HG02588 (cell line): ENCODE results near the gene SLC35F4.
"Not testable (repeated sequence)": the region's sequence is repeated elsewhere in the genome, so short reads cannot be mapped to it uniquely, and the experiment has no call there.

Experiments
- ATAC-seq: cut with Tn5 transposase; IDR thresholded peaks from one replicate; pipeline ENCODE4 v1.9.1; 2021; ENCODE audit warnings: mild to moderate bottlenecking, moderate library complexity; ENCODE audit not compliant: unreplicated experiment

The SLC35F4 gene

GRCh38 chr14:57865403-57866198 is at the start of gene SLC35F4:
Gene SLC35F4, minus strand, starts transcription at chr14:57866092.
- no peak for ATAC-seq

GRCh38 chr14:57909626-57910025 is 43.7 kb upstream of the SLC35F4 start:
- ATAC-seq: no peak

- no peak for ATAC-seq
Measured at GRCh38 chr14:57903954-57904353, 38.1 kb upstream of the SLC35F4 start.

DNA sequence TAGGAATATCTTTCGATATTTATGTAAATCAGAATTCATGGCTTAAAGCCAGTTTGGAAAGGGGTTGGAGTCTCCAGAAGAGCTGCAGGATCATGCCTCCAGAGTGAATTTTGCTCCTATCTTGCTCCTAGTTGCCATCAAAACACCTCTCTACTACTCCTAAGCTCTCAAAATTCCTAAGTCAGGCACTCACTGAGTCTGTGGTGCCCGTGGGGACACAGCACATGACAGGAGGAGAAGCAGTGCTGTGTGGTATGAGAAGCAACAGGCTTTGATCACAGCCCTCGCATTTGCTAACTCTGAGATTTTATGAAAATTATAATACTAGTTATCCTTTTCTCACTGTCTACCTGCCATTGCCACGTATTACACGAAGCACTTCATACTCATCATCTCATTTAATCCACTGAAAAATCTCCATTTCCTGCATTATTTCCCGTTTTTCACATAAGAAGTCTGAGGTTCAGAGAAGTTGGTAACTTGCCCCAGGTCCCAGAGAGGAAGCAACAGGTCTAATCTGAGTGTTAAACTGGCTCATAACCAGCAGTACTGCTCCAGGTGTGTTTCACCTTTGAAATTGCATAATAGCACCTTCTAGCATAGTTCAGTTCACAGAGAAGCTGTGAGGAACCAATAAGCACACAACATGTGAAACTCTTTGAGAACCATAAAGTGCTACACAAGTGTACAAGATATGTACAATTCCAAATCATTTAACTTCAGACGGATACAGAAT is 33.1 kb upstream of the SLC35F4 start:
- ATAC-seq: no peak

DNA sequence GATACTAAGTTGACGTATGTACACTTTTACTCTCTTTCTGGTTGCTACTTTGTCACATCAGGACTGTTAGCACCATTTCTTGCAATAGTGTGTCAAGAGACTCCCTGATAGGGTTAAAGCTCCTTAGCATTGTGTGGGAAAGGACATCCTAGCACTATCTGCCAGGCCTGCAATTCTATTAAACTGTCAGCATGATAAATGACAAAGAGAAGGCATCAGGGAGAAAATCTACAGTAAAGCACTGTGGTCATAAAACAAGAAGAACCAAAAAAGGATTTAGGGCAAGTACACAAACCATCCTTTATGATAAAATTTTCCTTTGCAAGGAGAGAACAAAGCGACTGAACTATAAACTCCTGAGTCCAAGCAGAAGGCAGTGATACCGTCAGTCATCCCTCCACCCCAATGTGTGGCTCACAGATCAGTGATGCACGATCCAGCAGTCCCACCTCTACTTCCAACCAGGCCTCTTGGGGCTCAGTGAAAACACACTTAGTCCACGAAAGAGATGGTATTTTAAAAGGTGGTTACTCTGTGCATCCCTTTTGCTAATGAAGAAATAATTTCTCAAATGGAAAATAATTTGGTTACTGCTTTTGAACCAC is 31.4 kb upstream of the SLC35F4 start:
- ATAC-seq: no peak

DNA sequence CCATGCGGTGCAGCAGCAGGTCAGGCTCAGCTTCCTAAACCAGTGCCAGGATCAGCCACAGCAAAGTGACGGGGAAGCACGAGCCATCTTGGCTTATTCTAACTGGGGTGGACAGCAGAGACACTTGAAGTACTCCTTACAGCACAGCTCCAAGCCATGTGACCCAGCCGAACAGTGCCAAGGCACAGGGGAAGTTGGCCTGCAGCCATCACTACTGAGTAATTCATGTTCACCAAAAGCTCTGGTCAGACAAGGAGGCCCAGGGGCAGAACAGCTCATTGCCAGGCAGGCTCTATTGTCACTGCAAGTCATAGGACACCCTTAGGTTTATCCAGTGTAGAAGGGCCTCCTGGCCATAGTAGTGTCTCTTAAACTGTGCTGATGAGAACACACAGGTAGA is 23.4 kb upstream of the SLC35F4 start:
- ATAC-seq: no peak

DNA sequence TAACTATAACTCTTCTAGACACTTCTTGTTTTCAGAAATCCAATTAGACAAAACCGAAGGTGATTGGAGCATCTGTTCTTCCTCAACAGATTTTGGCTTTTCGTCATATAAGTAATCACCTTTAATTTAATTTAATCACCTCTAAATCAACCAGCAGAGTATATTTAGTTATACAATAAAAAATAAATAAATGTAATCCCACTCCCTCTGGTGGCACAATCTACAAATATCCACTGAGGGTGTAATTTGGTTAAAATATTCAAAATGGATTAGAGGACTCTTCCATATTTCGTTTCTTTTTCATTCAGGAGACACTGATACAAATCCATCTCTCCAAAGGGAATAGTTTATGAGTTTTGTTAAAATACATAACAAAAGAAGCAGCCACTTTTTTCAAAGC is 18.3 kb upstream of the SLC35F4 start:
- ATAC-seq: no peak

DNA sequence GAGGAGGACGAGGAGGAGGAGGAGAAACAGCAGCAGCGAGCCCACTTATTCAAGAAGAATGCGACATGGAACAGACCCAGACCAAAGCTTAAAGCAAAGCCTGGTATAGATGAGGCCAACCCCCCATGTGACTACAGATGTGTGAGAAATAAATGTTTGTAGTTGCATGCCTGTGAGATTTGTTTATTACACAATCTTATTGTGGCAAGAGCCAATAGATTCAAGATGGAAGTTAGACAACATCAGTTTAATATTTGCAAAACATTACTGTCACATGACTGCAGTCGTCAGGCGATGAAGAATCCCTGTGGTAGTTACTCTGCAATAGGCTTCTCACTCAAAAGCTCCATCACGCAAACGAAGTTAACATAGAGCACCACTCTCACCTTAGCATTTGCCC is 17.2 kb upstream of the SLC35F4 start:
- ATAC-seq: no peak

DNA sequence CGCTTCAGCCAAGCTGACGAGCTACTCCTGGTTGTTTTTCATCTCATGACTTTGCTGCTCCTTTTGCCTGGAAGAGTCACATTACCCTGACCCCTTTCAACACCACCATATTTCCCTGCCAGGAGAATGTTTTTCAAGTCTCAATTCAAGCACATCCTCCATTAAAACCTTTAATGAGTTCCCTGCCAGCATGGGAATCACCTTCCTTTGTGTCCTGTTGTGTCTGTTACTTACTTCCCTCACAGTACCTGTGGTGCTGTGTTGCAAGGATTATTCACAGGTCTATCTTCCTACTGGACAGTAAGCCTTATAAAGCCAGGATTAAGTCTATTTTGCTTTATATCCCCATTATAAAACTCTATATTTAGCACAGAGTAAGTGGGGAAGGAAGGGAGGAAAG is 13.6 kb upstream of the SLC35F4 start:
- no peak for ATAC-seq

- ATAC-seq: no peak
Measured at GRCh38 chr14:57875985-57876384, 10.1 kb upstream of the SLC35F4 start.

DNA sequence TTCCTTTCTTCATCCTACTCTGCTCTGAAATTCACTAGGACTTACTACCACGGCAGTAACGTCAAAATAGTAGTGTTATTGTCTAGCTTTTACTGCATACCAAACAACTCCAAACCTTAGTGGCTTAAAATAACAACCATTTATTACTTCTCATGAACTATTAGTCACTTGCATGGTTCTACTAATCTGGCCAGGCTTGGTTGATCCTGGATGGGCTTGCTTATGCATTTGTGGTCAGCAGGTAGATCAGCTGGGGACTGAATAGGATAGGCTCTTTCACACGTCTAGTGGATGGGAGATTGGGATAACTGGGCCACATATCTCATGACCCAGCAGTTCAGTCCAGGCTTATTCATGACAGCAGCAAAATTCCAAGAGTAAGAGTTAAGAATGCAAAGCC is 9.4 kb upstream of the SLC35F4 start:
- no peak for ATAC-seq

- ATAC-seq: no peak
Measured at GRCh38 chr14:57871459-57872080, 5.7 kb upstream of the SLC35F4 start.

DNA sequence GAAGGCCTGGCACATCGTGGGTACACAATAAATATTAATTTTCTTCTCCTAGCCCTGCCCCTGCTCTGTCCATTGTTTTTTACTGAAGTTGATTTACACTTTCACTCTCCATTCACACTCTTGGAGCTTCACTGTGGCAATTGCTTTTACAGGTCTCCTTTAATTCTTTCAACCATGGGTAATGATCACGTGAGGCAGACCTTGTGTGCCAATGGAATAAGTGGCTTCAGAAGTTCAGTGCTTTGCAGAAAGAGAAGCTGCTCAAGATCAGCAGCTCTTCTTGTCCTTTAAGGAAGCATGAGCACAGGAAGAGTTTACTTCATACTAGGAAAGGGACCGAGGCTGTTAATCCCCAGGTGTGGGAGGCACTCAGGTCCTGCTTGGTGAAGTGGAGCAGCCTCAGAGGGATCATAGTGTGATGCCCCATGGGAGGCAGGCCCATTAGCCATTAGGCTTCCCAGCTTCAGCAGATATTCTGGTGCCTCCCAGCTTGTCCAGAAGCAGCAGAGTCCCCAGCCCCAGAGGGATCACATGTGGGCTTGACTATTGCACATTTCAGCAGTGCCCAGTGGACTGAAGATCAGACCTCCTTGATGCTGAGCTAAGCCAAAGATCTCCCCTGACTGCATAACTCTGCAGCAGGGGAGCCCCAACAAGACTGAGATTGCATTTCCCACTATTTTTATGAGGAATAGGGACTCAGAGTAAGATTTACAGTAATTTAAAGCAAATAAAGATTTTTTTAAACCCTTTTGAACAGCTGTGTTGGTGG is 5.0 kb upstream of the SLC35F4 start:
- ATAC-seq: no peak

GRCh38 chr14:57869617-57870016 is 3.7 kb upstream of the SLC35F4 start:
- no peak for ATAC-seq

- ATAC-seq: no peak
Measured at GRCh38 chr14:57866199-57866705, 360 bp upstream of the SLC35F4 start.

DNA sequence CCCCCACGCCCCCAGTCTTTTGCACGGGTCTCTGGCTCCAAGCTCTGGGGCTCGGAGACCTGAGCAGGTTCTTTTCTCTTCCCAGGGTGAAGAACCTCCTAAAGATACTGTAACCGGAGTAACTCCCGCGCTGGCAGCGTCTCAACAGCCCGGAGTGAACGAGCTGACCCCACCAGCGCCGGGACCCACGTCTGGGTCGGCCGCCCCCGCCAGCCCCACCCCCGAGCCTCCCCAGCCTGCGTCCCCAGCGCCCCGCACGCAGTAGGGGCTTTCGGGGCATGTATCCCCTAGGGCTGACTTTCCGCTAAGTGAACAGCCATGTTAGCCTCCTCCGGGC is 858 bp downstream of the SLC35F4 start:
- ATAC-seq: no peak

DNA sequence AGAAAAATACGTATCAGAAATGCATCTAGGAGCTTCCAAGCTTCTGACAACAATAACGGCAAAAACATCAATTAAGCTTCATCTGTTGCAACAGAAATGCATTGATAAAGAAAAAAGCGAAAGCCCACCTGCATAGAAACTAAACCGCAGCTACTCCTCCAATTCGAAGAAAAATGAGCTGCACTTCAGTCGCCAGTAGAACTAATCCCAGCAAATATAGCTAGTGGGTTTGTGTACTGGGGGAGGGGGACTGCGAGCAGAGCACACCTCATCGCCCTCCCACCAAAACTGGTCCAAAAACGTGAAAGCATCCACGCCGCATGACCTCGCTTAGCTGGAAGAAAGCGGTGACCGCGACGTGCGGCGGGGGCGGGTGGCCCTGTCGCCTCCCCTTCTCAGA is 1.2 kb downstream of the SLC35F4 start:
- no peak for ATAC-seq

DNA sequence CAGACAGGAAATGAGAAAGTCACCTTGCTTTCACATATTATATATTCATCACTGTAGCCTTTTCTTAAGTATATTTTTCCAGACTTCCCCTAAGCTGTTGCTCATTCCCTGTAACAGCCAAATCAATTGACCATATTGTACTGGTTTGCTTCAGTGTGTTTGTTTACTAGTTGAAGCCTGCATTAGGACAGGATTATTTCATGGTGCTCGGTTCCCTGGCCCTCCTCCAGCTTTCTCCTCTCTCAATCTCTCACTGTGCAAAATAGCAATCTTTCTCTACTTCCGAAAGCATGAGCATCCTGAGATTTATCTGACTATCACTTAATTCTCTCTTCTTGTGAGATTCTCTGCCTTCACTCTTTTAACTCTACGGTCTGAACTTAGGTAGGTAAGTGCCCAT is 2.4 kb downstream of the SLC35F4 start:
- no peak for ATAC-seq

GRCh38 chr14:57855666-57856065 is 10.2 kb downstream of the SLC35F4 start:
- not testable (repeated sequence) for ATAC-seq

- ATAC-seq: no peak
Measured at GRCh38 chr14:57854571-57854970, 11.3 kb downstream of the SLC35F4 start.

- ATAC-seq: no peak
Measured at GRCh38 chr14:57851354-57851753, 14.5 kb downstream of the SLC35F4 start.
